ENCODE data around the gene PEAK3.
A peak's percentile ranks its signal among the peaks of the same experiment; 100 is the strongest.

The PEAK3 gene

GRCh38 chr19:2269244-2270156 is 12.5 kb downstream of the PEAK3 start:
- peak; percentile 98 to 99 for DNase-seq

DNA sequence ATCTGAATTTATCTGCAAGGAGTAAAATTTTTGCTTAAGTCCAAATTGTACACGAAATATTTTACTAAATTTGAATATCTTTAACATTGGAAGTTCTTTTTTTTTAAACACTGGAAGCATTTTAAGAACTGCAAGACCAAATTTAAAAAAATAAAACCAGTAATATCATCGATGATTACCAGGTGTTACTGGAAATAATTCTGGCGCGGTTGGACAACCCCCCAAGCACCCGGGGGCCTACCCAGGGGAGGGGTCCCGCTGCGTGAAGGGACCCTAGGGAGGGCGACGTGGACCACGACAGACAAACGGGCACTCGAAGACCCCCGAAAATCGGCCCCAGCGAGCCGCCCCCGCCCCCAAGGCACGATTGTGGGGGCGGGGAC is 13.1 kb downstream of the PEAK3 start:
- no peak for DNase-seq

DNA sequence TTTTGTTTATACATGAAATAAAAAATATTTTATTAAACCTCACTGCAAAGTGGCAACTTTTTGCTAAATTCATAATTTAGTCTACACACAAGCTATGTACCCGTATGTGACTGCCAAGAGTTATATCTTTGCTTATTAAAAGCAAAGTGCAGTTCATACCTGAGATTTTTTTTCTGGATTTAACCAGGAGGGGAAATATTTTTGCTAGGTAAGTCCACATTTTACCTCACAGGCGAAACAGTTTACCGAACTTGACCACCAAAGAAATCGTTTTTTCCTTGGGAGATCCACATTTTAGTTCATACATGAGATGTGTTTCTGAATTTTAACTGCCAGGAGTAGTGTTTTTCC is 13.5 kb downstream of the PEAK3 start:
- no peak for DNase-seq

GRCh38 chr19:2266183-2266993 is 15.6 kb downstream of the PEAK3 start:
- peak in 1 of 2 donors; percentile 74 for DNase-seq

- peak; percentile 65 to 70 for DNase-seq
Measured at GRCh38 chr19:2261438-2262172, 20.4 kb downstream of the PEAK3 start.

GRCh38 chr19:2260341-2260805 is 21.6 kb downstream of the PEAK3 start:
- peak in 1 of 2 donors; percentile 45 for DNase-seq

DNA sequence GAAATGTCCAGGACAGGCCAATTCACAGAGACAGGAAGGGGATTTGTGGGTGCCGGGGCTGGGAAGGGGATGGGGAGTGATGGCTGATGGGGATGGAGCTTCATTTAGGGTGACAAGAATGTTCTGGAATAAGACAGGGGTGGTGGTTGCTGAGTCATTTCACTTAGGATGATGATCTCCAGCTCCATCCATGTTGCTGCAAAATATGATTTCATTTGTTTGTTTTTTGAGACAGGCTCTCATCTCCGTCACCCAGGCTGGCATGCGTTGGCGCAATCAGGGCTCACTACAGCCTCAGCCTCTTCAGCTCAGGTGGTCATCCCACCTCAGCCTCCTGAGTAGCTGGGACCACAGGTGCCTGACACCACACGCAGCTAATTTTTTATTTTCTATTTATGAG is 22.6 kb downstream of the PEAK3 start:
- DNase-seq = no peak

- peak in 1 of 2 donors; percentile 36 for DNase-seq
Measured at GRCh38 chr19:2255982-2256685, 25.8 kb downstream of the PEAK3 start, which contains the start of gene JSRP1. TSS of gene JSRP1 (minus strand) at chr19:2256417. CDS start at chr19:2255314, 1,103 bp downstream.

- no peak for DNase-seq
Measured at GRCh38 chr19:2255112-2255845, 26.7 kb downstream of the PEAK3 start.

DNA sequence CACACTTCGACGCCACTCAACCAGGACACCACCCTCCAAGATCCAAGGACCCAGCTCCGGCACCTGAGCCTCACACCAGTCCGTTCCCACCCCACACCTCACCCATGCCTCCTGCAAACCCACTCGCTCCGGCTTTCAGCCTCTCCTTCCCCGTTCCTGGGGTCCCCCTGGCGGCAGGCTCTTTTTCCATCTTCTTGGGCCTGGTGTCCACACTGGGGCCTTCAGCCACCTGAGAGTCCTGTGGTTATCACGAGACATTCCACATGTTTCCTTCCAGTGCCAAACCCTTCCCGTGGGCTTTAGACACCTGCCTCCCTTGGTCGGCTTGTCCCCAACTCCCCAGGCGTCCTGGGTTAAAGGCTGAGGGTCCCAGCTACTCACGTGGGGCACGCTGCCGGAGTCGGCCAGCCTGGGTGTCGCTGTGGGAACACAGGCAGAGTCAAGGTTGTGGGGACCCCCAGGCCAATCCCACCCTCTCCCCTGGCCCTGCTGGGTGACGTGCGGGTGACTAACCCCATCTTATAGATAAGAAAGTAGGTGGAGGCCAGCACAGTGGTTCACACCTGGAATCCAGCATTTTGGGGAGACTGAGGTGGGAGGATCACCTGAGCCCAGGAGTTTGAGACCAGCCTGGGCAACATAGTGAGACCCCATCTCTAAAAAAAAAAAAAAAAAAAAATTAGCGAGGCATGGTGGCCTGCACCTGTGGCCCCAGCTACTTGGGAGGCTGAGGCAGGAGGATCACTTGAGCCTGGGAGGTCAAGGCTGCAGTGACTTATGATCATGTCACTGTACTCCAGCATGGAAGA is 27.7 kb downstream of the PEAK3 start:
- DNase-seq = no peak

- DNase-seq = peak; percentile 59 to 63
Measured at GRCh38 chr19:2253106-2254063, 28.6 kb downstream of the PEAK3 start.

DNA sequence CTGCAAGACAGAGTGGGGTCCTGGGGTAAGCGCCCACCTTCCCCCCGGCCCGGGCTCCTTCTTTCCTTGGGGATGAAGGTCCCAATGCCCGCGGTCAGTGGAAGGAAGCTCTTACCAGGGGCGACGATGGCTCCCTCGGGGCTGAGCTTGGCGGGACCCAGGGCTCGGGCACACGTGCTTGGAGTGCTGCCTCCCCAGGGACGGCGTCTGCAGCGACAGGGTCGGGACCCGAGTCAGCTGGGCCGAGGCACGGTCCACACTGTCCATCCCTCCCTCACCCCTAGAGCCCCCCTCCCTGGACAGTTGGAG is 29.2 kb downstream of the PEAK3 start:
- DNase-seq = no peak

DNA sequence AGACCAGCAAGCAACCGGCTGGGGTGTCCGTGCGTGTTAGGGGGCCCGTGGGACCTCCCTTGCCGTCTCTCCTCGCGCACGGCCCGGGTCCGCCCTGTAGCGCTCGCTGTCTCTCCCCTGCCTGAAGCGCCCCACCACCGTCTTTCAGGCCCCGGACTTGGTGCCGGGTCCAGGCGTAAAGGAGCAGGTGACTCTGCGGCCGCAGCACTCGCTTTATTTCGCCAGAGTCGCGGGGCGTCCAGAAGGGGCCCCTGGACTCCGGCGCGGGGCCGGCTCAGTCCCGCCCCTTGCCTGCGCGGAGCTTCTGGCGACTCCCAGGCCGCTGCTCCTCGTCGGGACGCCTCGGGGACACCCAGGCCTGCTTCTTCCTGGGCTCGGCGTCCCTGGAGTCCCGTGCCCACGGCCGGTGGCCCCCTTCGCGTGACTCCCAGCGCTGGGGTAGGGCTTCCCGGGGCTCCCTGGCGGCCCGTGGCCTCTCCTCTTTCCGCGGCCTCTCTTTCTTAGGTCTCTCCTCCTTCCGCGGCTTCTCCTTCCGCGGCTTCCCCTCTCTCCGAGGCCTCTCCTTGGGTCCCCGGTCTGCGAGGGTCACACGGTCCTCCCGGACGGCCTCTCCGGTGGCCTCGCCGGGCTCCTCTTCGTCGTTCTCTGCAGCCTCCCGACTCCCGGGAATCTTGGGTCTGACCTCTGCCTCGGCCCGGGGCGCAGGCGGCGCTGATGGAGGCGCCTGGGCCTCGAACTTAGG is 29.7 kb downstream of the PEAK3 start:
- DNase-seq = no peak

DNA sequence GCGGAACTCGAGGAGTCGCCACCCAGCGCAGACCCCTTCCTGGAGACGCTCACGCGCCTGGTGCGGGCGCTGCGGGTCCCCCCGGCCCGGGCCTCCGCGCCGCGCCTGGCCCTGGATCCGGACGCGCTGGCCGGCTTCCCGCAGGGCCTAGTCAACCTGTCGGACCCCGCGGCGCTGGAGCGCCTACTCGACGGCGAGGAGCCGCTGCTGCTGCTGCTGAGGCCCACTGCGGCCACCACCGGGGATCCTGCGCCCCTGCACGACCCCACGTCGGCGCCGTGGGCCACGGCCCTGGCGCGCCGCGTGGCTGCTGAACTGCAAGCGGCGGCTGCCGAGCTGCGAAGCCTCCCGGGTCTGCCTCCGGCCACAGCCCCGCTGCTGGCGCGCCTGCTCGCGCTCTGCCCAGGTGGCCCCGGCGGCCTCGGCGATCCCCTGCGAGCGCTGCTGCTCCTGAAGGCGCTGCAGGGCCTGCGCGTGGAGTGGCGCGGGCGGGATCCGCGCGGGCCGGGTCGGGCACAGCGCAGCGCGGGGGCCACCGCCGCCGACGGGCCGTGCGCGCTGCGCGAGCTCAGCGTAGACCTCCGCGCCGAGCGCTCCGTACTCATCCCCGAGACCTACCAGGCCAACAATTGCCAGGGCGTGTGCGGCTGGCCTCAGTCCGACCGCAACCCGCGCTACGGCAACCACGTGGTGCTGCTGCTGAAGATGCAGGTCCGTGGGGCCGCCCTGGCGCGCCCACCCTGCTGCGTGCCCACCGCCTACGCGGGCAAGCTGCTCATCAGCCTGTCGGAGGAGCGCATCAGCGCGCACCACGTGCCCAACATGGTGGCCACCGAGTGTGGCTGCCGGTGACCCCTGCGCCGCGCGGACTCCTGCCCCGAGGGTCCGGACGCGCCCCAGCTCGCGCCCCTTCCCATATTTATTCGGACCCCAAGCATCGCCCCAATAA is 30.6 kb downstream of the PEAK3 start:
- DNase-seq = no peak

DNA sequence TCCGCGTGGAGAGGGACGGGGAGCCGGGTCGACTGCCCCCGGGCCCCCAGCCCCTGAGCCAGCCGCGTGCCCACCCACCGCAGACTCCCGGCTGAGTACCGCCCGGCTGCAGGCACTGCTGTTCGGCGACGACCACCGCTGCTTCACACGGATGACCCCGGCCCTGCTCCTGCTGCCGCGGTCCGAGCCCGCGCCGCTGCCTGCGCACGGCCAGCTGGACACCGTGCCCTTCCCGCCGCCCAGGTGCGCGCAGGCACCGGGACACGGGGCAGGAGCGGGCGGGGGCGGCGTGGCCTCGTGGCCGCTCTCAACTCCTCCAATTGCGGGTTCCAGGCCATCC is 31.2 kb downstream of the PEAK3 start:
- DNase-seq = no peak

GRCh38 chr19:2249880-2250765 is 31.9 kb downstream of the PEAK3 start:
- no peak for DNase-seq
